OCI-LY1 (cell line): Measurements from ENCODE around the gene LOXL4.

Source experiments
- CTCF ChIP-seq: fragments of 200-600 bp; sonication (generic), shearing (Covaris generic); IDR thresholded peaks from 2 replicates; pipeline ENCODE4 v1.5.1; 2017; ENCODE audit warnings: mild to moderate bottlenecking, antibody characterized with exemption, low read length, moderate library complexity, mixed read lengths
- EZH2 ChIP-seq: fragments of 200-600 bp; sonication (generic), shearing (Covaris generic); IDR thresholded peaks from 2 replicates; pipeline ENCODE4 v1.8.0; 2017; ENCODE audit warnings: borderline replicate concordance, mixed run types, mild to moderate bottlenecking, antibody characterized with exemption, low read length, moderate library complexity, mixed read lengths

GRCh38 chr10:98259606-98260315 is 8.2 kb downstream of the LOXL4 start:
- no peak for TF ChIP-seq EZH2
- no peak for TF ChIP-seq CTCF
